NCI-H446 treated with DMSO at 0.1 percent for 48 hours (cell line): ENCODE measurements around the gene CLEC20A.

Experiments
- DNase-seq: peaks from one replicate; lab custom pipeline; 2025; lab: John Stamatoyannopoulos, UW

The CLEC20A gene

DNA sequence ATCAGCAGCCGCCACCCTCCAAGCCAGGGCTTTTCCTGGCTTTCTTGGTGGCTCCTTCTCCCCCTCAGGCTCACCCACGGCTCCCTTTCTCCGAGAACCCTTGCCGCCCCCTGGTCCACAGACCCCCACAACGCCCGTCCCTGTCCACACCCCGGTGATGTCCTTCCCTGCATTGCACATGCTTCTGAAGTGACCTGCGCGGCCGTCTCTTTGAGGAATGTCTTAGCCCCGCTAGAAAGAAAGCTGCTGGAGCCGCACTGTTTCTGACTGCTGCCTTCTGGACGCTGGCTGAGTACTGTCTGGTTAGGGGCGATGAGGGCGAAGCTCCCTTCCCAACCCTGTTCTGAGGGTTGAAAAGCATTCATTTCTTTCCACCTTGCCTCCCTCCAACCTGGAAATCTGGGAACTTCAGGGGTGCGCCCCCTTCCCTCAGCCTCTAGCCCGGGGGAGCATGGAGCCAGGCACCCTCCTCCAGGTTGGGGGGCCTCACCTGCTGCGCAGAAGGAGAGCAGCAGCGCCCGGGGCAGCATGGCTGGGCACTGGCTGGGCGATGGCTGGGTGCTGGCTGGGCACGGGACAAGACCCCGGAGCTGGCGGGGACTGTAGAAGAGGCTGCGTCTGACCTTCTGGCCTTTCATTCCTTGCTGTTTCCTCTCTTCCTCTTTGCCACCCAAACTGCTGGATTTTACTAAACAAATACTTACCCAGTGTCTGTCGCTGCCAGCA lies at the start of gene CLEC20A:
TSS of gene CLEC20A (minus strand) at position 555 of the 726 bp plus-strand sequence. CDS start at position 530, 25 bp downstream.
- DNase-seq: no peak

DNA sequence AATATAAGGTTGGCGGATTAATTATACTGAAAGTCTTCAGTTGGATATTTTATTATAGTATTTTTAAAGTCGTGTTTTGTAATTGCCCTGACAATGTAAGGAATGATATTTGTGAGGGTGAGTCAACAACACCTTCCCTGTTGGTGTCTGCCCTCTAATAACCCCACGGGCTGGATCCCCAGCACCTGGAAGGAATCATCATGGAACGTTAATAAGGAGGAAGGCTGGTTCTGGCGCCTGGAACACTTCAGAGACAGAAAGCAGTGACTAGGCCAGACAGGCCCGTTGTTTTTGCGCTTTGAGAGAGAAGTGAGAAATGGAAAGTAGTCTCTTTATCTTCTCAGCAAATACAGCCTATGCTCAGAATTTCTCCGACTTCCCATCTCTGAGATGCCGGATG lies 47.8 kb upstream of the CLEC20A start:
- DNase-seq: no peak

DNA sequence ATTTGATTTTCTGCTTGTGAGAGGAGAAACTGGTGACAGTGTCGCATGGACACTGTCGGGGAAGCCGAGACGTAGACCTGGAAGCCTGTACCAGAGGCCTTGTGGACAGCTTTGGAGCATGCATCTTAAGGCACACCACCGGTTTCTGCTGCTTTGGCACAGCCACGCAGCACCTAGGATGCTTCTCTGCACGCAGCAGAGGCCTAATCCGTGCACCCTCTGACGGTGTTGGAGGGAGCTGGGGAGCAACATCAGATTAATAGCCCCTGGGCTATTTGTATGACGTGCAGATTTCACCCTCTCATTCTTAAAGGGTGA lies 46.5 kb upstream of the CLEC20A start:
- no peak for DNase-seq

DNA sequence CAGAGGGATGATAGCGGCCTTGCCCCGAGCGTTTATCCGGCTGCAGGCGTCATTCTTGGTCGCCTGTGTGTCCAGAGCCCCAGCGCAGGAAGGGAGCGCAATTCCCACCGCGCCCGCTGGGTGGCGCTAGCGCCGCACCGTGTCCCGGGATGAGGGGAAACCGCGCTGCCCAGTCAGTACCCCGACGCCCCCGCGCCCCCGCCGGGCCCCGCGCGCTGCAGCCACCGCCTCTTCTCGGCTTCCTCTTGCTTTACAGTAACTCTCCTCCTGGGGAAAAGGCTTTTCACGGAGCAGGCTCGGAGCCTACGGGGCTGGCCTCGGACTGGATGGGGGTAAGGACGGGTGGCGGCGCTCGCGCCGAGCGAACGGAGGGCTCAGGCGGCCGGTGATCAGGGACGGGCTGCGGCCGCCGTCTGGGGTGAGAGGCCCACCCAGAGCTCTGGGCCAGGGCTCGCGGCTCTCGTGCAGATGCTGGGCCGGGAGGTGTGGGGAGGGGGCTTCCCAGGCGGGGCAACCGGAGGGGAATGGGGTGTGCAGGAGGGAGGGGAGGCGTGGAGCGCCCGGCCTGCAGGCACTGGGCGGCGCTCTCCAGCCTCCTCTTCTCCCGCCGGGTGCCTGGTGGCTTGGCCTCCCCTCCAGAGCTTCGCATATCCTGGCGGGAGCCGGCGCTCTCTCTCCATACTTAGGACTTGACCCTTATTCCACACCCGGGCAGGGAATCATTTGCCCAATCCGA lies 46.0 kb upstream of the CLEC20A start:
- peak; percentile 42 for DNase-seq

DNA sequence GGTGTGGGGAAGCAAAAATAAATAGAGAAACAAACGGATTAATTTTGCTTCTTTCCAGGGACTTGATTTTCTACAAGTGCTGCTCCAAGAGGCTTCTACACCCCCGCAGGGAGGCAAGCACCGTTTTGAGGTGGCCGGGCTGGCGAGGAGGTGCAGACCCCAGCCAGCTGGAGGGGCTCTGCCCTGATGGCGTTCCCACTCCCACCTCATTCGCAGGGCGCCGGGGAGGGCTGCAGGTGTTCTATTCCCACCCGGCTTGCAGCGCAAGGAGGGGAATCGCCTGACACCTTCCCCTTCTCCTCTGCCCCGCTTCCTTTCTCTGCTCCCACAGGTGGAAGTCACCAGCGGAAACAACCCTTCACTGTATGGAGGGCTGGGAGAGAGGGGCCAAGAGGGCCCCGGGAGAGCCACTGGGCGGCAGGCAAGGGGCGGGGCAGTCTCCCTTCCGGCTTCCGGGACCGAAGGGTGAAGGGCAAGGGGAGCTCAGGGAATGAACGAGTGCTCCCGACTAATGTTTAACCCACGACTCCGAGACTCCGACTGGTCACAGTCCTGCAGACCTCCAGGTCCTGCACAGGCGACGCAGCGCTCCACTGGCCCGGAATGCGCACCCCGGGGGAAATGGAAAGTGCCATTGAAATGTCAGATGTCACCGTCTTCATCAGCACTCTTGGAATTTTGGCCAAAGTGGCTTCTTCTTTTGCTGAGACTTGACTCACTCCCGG lies 45.2 kb upstream of the CLEC20A start:
- DNase-seq: no peak

DNA sequence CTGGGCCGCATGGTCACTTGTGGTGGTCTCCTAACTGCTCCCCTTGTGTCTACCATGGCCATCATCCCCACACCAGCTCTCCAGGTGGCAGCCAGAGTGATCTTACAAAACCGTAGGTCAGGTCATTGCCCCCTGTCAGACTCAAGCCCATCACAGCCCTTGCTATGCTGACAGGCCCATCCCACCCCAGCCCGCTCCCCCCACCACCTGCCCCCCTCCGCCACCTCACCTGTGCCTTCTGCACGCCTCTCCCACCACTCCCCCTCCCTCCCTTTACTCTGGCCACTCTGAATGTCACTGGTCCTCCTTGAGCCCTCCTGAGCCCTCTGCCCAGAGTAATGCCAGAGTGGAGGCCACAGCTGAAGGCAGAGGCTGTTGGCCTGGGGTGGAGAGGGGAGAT lies 44.6 kb upstream of the CLEC20A start:
- DNase-seq: no peak

DNA sequence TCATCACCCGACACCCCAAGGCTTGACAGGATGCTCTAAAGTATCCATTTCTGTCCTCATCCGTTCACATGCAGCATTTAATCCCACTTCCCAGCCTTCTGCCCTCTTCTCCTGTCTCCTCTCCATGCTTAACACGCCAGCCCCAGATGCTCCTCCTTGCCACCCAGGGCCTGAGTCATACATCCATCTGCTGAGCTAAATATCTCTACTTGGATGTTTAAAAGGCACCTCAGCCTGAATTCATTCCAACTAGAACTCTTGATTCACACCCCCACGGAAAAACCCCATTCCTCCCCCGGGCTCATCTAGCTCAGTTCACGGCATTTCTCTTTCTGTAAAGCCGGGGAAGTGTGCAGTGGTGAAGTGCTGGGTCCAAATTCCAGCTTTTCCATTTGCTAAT lies 43.9 kb upstream of the CLEC20A start:
- DNase-seq: peak; percentile 57

DNA sequence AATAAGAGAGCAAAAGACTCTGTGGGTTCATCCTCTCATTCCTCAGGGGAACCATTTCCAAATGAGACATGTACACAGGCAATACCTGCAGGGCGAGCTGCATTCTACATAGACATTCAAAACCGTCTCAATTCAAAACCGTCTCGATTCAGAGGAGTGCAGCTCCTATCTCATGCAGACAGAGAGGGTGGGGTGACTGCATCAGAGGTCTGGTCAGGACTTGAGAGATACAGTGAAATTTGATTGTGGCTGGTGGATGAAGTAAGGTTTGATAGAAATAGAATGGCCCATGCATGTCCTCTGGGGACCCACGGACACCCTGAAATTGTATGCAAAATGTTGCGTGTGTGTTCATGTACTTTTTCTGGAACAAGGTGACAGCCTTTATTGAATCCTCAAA lies 43.4 kb upstream of the CLEC20A start:
- DNase-seq: no peak

DNA sequence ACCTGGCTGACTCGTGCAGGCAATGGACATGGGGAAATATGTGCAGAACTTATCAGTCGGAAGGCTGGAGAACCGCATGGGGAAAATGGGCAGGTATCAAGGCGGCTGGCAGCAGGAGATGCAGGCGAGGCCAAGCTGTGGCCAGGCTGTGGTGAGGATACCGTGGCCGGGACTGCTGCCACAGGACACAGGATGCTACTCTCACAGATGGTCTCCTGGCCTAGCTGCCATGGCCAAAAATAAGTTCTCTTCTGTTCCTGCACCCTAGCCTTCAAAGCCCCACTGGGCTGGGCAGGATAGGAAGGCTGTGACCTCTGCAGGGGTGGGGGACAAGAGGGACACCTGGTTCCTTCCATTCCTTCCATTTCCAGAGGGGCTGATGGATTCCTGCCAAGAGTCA lies 42.5 kb upstream of the CLEC20A start:
- DNase-seq: no peak

DNA sequence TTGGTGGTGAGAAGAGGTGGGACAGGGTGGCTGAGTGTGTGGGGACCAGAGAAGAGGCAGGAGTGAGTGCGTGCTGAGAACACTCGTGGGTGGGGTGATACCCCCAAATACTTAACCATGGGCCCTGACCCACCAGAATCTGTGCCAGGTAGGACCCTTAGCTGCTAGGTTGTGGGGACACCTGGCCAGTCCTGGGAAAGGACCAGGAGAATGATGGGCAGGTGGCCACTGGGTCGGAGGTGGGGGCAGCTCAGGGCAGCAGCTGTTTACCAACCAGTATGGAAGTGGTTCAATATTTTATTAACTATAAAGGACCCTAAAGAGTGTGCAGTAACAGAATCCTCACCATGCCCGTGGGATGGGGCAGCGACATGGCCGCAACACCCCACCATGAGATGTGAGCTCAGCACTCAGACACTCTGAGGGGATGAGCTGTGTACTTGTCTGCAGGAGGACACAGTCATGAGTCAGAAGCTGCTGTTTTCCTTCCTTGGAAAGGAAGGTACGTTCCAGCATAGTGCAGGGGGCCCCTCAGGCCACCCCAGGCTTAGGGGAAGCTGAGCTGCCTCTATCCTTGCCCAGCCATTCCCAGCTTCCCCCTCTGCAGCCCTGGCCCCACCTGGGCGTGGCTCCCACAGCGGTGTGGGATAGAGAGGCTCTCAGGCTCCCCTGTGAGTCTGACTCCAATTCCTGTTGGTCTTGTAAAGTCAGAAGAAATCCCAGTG lies 41.6 kb upstream of the CLEC20A start:
- DNase-seq: no peak

DNA sequence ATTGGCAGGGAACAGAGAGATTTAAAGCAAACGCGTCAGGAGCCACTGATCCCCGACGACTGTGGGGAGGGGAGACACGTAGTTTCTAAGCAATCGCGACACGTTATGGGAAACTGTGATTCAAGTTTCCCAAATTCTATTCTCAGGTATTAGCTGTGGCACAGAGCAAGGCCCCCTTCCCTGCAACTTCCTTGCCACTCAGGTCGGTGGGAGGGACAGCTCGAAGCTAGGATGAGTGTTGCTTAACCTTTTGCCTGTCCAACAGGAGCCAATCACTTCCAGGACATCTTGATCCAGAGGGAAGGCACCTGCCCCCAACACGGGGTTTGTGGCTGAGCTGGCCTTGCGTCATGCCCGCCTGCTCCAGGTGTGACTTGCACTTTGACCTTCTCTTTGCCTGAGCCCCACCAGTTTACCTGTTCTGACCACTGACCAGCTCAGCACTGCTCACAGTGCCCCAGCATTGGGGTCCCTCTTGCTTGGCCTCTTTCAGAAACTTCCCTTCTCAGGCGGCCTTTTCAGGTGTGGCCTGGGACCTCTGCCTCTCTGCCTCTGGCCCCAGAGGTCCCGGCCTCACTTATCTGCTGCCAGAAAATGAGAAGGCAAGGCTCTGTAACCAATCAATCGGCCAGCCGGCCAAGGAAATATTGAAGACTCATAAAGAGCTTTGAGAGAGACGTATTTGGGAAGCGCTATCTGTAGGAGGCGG lies 40.8 kb upstream of the CLEC20A start:
- DNase-seq: no peak

DNA sequence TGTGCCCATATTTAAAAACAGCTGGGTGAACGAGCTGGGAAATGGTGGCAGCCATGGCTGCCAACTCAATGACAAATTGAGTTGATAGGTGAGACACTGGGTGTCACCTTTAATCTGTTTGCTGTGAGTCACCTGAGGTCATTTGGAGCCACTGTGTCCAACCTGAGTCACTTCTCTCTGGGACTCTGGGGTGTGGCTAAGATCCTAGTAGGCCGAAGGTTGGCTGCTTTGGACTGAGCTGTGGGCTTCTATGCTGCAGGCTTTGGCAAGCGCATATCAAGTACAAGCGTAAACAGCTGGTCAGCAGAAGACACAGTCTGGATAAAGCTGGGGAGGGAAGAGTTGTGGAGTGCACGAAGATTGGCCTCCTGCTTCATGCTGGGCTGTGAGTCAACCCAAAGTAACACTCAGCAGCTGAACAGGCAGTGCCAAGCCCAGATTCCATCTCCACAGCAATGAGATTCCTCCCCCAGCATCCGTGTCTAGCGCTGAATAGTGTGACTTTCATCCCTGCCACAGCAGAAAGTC lies 40.1 kb upstream of the CLEC20A start:
- DNase-seq: peak; percentile 81

DNA sequence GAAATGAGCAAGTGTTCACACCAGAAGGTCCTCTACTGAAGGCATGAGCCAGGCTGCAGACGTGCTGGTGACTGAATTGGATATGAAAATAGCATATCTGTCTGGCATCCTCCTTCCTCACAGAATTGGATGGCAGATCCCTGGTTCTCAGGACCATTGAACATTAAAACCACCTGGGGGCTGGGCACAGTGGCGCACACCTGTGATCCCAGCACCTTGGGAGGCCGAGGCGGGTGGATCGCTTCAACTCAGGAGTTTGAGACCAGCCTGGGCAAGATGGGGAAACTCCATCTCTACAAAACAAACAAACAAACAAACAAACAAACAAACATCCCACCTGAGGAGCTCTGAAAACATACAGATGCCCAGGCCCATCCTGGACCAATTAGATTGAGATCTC lies 39.6 kb upstream of the CLEC20A start:
- no peak for DNase-seq

DNA sequence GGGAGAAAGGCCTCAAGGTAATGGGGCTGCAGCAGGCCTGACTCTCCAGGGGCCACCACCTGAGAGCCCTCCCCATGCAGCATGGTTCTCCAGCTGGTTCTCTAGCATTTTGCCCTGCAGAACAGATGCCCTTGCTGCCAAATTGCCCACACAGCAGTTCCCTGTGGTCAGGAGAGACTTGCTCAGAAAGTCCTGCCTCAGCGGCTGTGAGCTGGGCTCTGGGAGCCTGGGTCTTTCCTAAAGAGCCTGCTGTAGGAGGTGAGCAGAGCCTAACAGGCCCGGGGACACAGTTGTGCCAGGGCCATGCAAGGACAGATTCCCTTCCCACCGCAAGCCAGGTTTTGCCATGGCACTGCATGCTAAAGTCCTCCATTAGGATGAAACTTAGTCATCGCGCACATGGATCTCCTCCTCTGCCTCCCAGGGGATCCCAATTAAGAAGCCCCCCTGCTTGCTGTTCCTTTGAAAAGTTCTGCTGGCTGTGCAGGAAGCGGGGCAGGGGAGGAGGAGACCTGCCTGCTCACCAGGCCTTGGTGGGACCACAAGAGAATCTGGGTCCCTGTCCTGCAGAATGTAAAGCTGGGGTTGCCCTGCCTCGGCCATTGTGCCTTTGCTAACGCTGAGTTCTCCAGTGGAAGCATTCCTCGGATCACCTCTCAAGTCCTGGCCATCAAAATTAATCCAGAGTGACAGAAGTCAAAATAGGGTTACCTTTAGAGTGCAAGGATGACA lies 37.5 kb upstream of the CLEC20A start:
- DNase-seq: no peak

DNA sequence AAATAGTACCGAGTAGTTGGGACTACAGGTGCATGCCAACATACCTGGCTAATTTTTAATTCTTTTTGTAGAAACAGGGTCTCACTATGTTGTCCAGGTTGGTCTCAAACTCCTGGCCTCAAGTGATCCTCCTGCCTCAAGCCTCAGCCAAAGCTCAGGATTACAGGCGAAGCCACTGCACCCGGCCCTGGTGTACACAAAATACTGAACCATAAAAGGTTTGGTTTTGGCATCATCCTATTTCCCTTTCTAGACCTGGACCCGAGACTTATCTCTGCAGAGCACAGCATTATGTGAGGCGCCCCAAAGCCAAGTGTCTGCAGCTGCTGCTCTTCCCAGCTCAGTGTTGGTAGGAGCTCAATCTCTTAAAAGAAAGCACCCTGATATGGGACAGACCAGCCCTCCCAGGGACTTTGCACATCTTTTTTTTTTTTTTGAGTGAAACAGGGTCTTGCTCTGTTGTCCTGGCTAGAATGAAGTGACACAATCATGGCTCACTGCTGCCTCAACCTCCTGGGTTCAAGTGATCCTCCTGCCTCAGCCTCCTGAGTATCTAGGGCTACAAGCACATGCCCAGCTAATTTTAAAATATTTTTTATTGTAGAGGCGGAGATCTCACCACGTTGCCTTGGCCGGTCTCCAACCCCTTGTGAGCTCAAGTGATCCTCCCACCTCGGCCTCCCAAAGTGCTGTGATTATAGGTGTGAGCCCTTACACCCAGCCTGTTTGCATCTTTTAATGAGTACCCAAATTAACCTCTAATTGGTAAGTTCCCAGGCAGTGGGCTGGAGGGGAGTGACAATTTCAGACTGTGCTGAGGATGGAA lies 36.6 kb upstream of the CLEC20A start:
- no peak for DNase-seq

DNA sequence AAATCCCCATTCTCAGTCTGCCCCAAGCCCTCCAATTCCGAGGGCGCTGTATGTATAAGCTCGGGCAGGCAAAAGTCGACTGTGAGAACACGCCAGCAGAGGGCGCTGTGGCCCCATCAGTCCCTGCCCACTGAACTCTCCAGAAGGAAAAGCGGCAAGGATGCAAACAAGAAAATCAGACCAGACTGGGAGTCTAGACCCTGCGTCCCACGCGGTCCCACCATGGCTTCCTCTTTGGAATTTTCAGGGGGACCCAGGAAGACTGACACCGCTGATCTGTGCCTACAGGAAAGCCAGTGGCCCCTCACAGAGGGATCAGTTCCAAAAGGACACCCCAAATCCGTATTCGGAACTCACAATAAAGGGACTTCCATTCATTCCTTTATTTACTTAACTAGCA lies 35.6 kb upstream of the CLEC20A start:
- peak; percentile 76 for DNase-seq

DNA sequence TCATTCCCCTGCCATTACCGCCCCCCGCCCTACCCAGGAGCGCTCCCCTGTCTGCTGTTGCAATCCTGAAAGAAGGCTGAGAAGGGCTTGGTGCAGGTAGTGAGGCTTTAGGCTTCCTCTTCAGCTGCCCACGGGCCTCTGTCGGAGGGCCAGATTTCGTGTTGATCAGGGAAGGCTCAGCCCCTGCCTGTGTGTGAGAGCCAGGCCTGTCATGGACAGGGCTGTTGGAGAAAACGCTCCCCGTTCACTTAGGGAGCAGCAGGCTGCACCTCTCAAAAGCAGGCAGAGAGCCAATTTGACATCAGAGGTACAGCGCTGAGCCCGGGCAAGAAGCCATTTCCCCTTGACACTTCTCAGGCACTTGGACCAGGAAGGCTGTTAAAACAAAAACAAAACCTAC lies 35.1 kb upstream of the CLEC20A start:
- DNase-seq: peak; percentile 76

DNA sequence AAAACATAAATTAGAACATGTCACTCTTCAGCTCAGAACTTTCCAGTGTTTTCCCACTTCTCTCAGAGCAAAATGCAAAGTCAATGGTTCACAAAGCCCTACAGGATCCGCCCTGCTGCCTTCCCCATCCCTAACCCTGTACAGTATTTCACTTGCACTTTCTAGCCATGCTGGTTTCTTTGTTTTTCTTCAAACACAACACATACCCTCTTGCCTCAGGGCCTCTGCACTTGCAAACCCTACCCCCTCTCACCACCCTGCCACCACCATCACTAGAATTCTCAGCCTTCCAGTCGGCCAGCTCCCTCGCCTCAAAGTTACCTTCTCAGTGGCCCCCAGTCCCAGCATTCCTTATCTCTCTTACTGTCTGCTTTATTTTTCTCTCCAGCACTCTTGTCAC lies 33.7 kb upstream of the CLEC20A start:
- DNase-seq: no peak

DNA sequence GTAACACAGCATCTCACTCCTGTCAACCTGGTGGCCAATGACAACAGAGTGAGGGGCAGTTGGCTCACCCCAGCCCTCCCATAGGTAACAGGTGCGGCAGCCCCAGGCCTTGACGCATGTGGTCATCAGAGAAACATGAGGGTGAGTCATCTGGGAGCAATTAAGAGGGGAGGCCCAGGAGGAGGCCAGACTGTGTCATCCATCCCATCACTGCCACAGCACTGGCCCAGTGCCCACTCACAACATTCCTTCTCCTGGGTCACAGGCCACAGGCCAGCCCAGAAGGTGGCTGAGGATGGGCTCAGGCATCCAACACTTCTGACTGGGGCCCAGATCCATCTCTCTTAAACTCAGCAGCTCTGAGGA lies 33.3 kb upstream of the CLEC20A start:
- no peak for DNase-seq
